ENCODE data around the gene CNTNAP2. TPM values are rescaled to one million over a fixed set of nuclear protein-coding genes. Genes with fewer than 3 reads are reported as not detected.
A peak's percentile ranks its signal among the peaks of the same experiment; 100 is the strongest.

CNTNAP2 gene
- total RNA-seq, 2 donors from 2014 or later = 171 to 228 TPM

GRCh38 chr7:147658392-147658967 is 1541.9 kb downstream of the CNTNAP2 start:
- Histone ChIP-seq H3K9ac (ENCODE audit: extremely low read depth, low read length, poor library complexity, severe bottlenecking) (no peak overlapping the region), H3K4me1 (ENCODE audit: control insufficient read depth, insufficient read depth, low read length) (no peaks in the 10 kb centered on the region), H3K27me3 (ENCODE audit: control insufficient read depth, insufficient read depth, low read length, poor library complexity, severe bottlenecking) (no peaks in the 10 kb centered on the region), H3K4me3 (ENCODE audit: low read length) (no peak overlapping the region), H3K36me3 (ENCODE audit: control insufficient read depth, insufficient read depth, low read length) (no peaks in the 10 kb centered on the region), H3K27ac (ENCODE audit: low read depth, low read length) (no peak overlapping the region), H3K9me3 (ENCODE audit: control insufficient read depth, low read length) (no peaks in the 10 kb centered on the region)
- no peak for TF ChIP-seq CTCF (conservative IDR thresholded peaks at IDR 0.05)
- H3K36me3 Mint-ChIP-seq (ENCODE audit: low read depth) = no peaks in the 10 kb centered on the region
- H3K4me3 Mint-ChIP-seq = no peak overlapping the region
- no peak for DNase-seq
- no peaks in the 10 kb centered on the region for H3K4me1 Mint-ChIP-seq
- H3K27ac Mint-ChIP-seq = peak overlapping the region; percentile 5
- no peaks in the 10 kb centered on the region for H3K27me3 Mint-ChIP-seq (ENCODE audit: insufficient read depth)
- 92 to 100% methylated on average over 1 to 2 of the region's 2 CpGs for WGBS, 2 experiments (ENCODE audit: insufficient coverage in 1 of 2, insufficient read length in 1 of 2)
- H3K9me3 Mint-ChIP-seq = no peaks in the 10 kb centered on the region

- H3K4me1 ChIP-seq (ENCODE audit: control insufficient read depth, insufficient read depth, low read length) = no peaks in the 10 kb centered on the region
- H3K36me3 ChIP-seq (ENCODE audit: control insufficient read depth, insufficient read depth, low read length) = no peaks in the 10 kb centered on the region
- Mint-ChIP-seq H3K36me3 (ENCODE audit: low read depth) (no peaks in the 10 kb centered on the region), H3K9me3 (no peaks in the 10 kb centered on the region), H3K27ac (peak overlapping the region; percentile 5), H3K27me3 (ENCODE audit: insufficient read depth) (no peaks in the 10 kb centered on the region), H3K4me1 (peaks cover 4% of the 10 kb centered on the region), H3K4me3 (no peak overlapping the region)
- TF ChIP-seq CTCF (conservative IDR thresholded peaks at IDR 0.05) = no peak
- H3K9ac ChIP-seq (ENCODE audit: extremely low read depth, low read length, poor library complexity, severe bottlenecking) = no peak overlapping the region
- DNase-seq = no peak
- no peaks in the 10 kb centered on the region for H3K27me3 ChIP-seq (ENCODE audit: control insufficient read depth, insufficient read depth, low read length, poor library complexity, severe bottlenecking)
- H3K9me3 ChIP-seq (ENCODE audit: control insufficient read depth, low read length) = no peaks in the 10 kb centered on the region
- no peak overlapping the region for H3K4me3 ChIP-seq (ENCODE audit: low read length)
- WGBS, 2 experiments (ENCODE audit: insufficient coverage in 1 of 2, insufficient read length in 1 of 2) = 100% methylated on average over 1 to 4 of the region's 4 CpGs
- H3K27ac ChIP-seq (ENCODE audit: low read depth, low read length) = no peak overlapping the region
These were observed 1542.7 kb downstream of the CNTNAP2 start for GRCh38 chr7:147659036-147659995.

- 91 to 96% methylated on average over 3 to 6 of the region's 6 CpGs for WGBS, 2 experiments (ENCODE audit: insufficient coverage in 1 of 2, insufficient read length in 1 of 2)
- H3K4me1 Mint-ChIP-seq = peaks cover 8% of the 10 kb centered on the region
- no peaks in the 10 kb centered on the region for H3K9me3 Mint-ChIP-seq
- no peaks in the 10 kb centered on the region for H3K36me3 Mint-ChIP-seq (ENCODE audit: low read depth)
- Histone ChIP-seq H3K27me3 (ENCODE audit: control insufficient read depth, insufficient read depth, low read length, poor library complexity, severe bottlenecking) (no peaks in the 10 kb centered on the region), H3K27ac (ENCODE audit: low read depth, low read length) (no peak overlapping the region), H3K36me3 (ENCODE audit: control insufficient read depth, insufficient read depth, low read length) (no peaks in the 10 kb centered on the region), H3K9me3 (ENCODE audit: control insufficient read depth, low read length) (no peaks in the 10 kb centered on the region), H3K4me1 (ENCODE audit: control insufficient read depth, insufficient read depth, low read length) (no peaks in the 10 kb centered on the region), H3K4me3 (ENCODE audit: low read length) (no peak overlapping the region), H3K9ac (ENCODE audit: extremely low read depth, low read length, poor library complexity, severe bottlenecking) (no peak overlapping the region)
- TF ChIP-seq CTCF (conservative IDR thresholded peaks at IDR 0.05) = no peak
- H3K27ac Mint-ChIP-seq = no peak overlapping the region
- no peak overlapping the region for H3K4me3 Mint-ChIP-seq
- DNase-seq = no peak
- H3K27me3 Mint-ChIP-seq (ENCODE audit: insufficient read depth) = no peaks in the 10 kb centered on the region
These were observed 1547.9 kb downstream of the CNTNAP2 start for GRCh38 chr7:147664541-147664940.
